HEK293 (cell line): ENCODE data around the gene LRRC59.

Experiments
- MZF1 ChIP-seq: fragments of 450-650 bp; formaldehyde crosslinking; IDR thresholded peaks from 2 replicates; pipeline ENCODE4 v1.5.1; 2017; ENCODE audit warnings: missing biosample characterization, missing genetic modification characterization, borderline replicate concordance
- TF ChIP-seq, protein P1 (sequence below): fragments of 450-650 bp; formaldehyde crosslinking; IDR thresholded peaks from 2 replicates; pipeline ENCODE4 v1.5.1; 2016; ENCODE audit warnings: missing biosample characterization, missing genetic modification characterization

- TF ChIP-seq, protein P1, sequence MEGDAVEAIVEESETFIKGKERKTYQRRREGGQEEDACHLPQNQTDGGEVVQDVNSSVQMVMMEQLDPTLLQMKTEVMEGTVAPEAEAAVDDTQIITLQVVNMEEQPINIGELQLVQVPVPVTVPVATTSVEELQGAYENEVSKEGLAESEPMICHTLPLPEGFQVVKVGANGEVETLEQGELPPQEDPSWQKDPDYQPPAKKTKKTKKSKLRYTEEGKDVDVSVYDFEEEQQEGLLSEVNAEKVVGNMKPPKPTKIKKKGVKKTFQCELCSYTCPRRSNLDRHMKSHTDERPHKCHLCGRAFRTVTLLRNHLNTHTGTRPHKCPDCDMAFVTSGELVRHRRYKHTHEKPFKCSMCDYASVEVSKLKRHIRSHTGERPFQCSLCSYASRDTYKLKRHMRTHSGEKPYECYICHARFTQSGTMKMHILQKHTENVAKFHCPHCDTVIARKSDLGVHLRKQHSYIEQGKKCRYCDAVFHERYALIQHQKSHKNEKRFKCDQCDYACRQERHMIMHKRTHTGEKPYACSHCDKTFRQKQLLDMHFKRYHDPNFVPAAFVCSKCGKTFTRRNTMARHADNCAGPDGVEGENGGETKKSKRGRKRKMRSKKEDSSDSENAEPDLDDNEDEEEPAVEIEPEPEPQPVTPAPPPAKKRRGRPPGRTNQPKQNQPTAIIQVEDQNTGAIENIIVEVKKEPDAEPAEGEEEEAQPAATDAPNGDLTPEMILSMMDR, result no peak
- TF ChIP-seq MZF1 (tag by site-specific recombination), result no peak
These were observed 51.7 kb downstream of the LRRC59 start, which contains the start of gene XYLT2 for GRCh38 chr17:50345432-50346312.
